ENCODE measurements around the gene PHF2.

GRCh38 chr9:93565089-93565488 is 11.3 kb upstream of the PHF2 start:
- no peak for TF ChIP-seq CTCF (IDR thresholded peaks at IDR 0.05)
- TF ChIP-seq EZH2 (IDR thresholded peaks at IDR 0.05; ENCODE audit: borderline replicate concordance, insufficient read depth, low read depth, low read length, poor library complexity, severe bottlenecking), result no peak
